Natural killer cell treated with Interleukin-12 subunit alpha and Interleukin-12 subunit beta and Interleukin-15 and Interleukin-18, amount 100 ng/mL, for 72 hours (primary cell): ENCODE measurements around the gene NFATC1. TPM values are rescaled to one million over a fixed set of nuclear protein-coding genes. Genes with fewer than 3 reads are reported as not detected.

ENCODE experiments used
- ATAC-seq, 2 donors: fragments of 150-1000 bp; cut with Tn5 transposase in 1 of 2; sonication (Bioruptor Pico), chemical (Tn5 transposase) in 1 of 2; 2 replicates each; pipeline ENCODE4 v1.10.0; 2021
- DNase-seq: peaks from one replicate; pipeline ENCODE4 v3.0.0; 2022; ENCODE audit warnings: low spot score
- H3K27ac Mint-ChIP-seq, 2 donors: 1 replicate in 1 of 2; 2 replicates in 1 of 2; pipeline ENCODE4 v1.8.0; 2022; ENCODE audit warnings: mixed read lengths in 2 of 2, mild to moderate bottlenecking in 1 of 2, moderate library complexity in 1 of 2
- H3K27me3 Mint-ChIP-seq, 2 donors: 1 replicate in 1 of 2; 2 replicates in 1 of 2; pipeline ENCODE4 v1.8.0; 2022; ENCODE audit warnings: mixed read lengths in 2 of 2
- H3K36me3 Mint-ChIP-seq: one replicate; pipeline ENCODE4 v1.8.0; 2022; ENCODE audit warnings: mixed read lengths
- H3K4me1 Mint-ChIP-seq, 2 donors: 1 replicate in 1 of 2; 2 replicates in 1 of 2; pipeline ENCODE4 v1.8.0; 2022; ENCODE audit warnings: low read depth in 2 of 2, mixed read lengths in 2 of 2, mild to moderate bottlenecking in 1 of 2
- H3K4me3 Mint-ChIP-seq: one replicate; pipeline ENCODE4 v1.8.0; 2022; ENCODE audit warnings: mixed read lengths
- H3K9me3 Mint-ChIP-seq: 2 replicates; pipeline ENCODE4 v1.8.0; 2022; ENCODE audit warnings: mixed read lengths
- total RNA-seq, 2 donors: library from RNA; stranded (reverse); gene quantifications; one replicate each; pipeline ENCODE4 v1.2.3, GENCODE V29; 2022

The NFATC1 gene
- total RNA-seq, 2 donors from 2014 or later, result 22.3 to 34.4 TPM

DNA sequence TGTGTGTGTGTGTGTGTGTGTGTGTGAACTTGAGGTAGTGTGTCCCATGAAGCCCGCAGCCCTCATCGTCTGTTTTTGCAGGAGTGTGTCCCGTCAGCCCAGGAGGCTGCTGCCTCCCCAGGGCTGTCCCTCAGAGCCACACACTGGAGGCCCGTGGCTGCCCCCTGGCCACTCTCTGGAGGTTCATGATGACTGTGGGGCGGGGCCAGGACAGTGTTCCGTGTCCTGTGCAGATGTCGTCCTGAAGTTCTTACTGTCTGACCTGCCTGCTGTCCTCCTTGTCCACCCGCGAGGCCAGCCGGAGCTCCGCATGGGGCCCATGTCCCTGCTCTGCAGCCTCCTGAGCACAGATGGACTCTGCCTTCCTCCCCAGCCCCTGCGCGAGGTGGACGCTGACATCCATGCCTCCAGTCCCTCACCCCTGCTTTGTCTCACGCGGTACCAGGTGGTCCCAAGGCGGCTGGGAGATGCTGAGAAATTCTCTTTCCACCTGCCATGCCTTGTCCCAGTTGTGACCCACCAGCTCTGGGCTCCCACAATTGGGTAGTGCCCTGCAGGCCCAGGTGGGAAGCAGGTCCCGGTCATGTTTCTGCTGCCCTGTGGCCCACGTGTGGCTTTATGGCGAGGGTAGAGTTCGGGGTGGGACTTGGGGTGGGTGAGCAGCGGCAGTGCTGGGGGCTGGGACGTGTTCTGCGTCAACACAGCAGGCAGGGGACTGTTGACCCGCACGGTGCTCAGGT lies 92.8 kb downstream of the NFATC1 start:
- Mint-ChIP-seq H3K9me3 (no peaks in the 10 kb centered on the region), H3K36me3 (no peaks in the 10 kb centered on the region), H3K27ac (no peak overlapping the region), H3K27me3 (no peaks in the 10 kb centered on the region), H3K4me3 (no peak overlapping the region), H3K4me1 (peaks cover 0 to 7% of the 10 kb centered on the region in 2 donors)
- no peak for ATAC-seq
- peak; percentile 48 for DNase-seq

DNA sequence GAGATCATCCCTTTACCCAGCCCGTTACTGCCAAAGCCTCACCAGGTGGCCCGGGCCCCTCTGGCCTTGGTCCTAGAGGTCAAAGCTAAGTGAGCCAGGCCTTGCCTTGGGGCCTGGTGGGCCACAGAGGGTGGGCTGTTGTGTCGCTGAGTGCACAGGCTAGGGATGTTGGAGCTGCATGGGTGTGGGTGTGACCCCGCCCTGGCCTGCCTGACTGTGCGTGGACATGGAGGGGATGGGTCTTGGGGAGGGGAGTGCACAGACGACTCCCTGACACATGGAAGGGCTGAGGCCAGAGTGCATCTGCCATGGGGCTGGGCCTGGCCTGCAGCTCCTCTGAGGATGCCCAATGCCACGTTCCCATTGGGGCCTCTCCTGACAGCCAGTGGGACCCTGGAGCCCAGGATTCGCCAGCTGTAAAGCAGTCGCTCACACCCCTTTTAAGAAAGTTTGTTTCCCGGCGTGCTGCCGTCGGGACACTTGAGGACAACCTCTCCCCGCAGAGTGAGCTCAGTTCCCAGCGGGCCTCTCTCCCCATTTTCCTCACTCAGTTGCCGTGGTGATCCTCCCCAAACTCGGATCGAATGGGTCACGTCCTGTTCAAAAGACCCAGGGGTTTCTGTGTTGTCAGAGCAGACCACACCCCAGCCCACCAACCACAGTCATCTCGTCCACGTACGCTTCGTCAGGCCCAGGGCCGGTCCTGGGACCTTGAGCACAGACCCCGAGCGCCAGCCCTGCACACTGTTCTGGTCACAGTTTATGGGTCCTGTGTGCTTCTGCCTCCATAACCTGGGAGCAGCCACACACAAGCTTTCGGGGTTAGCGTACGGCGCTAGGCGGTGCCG lies 93.5 kb downstream of the NFATC1 start:
- ATAC-seq, result no peak
- no peak overlapping the region for H3K4me3 Mint-ChIP-seq
- no peaks in the 10 kb centered on the region for H3K27me3 Mint-ChIP-seq
- no peaks in the 10 kb centered on the region for H3K36me3 Mint-ChIP-seq
- peak; percentile 55 for DNase-seq
- H3K27ac Mint-ChIP-seq, result no peak overlapping the region
- no peaks in the 10 kb centered on the region for H3K9me3 Mint-ChIP-seq
- H3K4me1 Mint-ChIP-seq, result peaks cover 0 to 7% of the 10 kb centered on the region in 2 donors

DNA sequence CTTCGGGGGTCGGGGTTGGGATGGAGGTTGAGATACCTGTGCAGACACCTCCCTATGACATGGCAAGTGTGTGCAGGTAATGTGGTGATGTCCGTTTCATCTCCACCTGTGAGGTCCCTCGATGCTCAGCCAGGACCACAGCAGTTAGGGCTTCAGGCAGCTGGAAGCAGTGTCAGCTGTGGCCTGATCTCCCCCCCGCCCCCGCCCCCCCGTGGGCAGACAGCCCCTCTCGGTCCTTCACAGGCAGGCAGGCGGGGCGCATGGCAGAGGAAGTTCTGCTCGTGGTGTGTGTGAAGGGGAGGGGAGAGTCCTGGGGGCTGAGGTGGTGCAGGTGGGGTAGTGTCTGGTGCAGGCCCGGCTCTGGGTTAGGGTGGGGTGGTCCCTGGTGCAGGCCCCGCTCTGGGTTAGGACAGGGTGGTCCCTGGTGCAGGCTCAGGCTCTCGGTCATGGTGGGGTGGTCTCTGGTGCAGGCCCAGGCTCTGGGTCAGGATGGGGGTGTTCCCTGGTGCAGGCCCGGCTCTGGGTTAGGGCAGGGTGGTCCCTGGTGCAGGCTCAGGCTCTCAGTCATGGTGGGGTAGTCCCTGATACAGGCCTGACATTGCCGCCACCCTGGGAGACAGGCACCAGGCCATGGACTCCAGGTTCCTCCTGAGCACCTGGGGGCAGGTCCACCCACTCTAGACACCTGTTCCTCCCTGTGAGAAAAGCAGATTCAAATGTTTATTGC lies 94.3 kb downstream of the NFATC1 start:
- H3K27ac Mint-ChIP-seq, result no peak overlapping the region
- peak; percentile 17 to 34 for ATAC-seq
- peaks cover under 1% of the 10 kb centered on the region for H3K36me3 Mint-ChIP-seq
- no peaks in the 10 kb centered on the region for H3K27me3 Mint-ChIP-seq
- no peaks in the 10 kb centered on the region for H3K9me3 Mint-ChIP-seq
- DNase-seq, result peak; percentile 13
- H3K4me3 Mint-ChIP-seq, result no peak overlapping the region
- H3K4me1 Mint-ChIP-seq, result peaks cover 0 to 5% of the 10 kb centered on the region in 2 donors

DNA sequence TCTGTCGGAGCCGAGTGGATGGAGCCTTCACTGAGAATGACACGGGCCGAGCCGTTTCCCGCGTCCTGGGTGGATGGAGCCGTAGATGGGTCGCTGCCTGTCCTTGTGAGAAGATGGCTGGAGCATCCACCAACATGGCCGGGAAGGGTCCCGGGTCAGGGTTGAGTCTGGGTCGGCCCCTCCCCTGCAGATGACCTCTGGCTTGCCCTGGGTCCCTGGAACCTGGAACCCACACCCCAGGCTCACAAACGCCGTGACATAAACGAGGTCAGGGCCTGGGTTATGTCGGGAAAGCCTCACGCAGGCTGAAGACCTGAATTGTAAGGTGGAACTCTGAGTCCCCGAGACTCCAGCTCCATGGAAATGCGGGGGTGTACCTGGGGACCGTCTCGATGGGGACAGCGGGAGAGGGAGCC lies 94.9 kb downstream of the NFATC1 start:
- Mint-ChIP-seq H3K4me3 (no peak overlapping the region), H3K27ac (no peak overlapping the region)

DNA sequence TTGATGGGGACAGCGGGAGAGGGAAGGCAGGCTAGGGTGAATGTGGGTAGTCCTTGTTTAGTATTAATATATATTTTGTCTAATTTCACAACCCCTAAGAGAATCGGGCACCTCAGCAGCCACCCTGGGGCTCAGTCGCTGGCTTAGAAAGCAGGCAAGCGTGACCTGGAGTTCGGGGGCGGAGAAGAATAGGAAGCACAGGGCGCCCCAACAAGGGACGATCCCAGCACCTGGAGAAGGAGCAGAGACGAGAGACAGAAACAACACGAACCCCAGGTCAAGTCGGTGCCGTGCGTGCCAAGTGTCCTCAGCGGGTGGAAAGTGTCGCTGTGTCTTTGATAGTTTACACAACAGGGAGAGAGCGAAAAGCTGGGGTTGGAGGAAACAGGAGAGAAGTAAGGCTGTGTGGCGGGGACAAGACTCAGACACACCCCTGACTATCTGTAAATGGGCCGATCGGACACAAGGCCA lies 95.4 kb downstream of the NFATC1 start:
- no peak overlapping the region for H3K4me3 Mint-ChIP-seq
- H3K27ac Mint-ChIP-seq, result no peak overlapping the region
- H3K9me3 Mint-ChIP-seq, result peaks cover 3% of the 10 kb centered on the region
- peaks cover 5% of the 10 kb centered on the region for H3K36me3 Mint-ChIP-seq
- ATAC-seq (no peak), DNase-seq (peak; percentile 58)
- peaks cover 0 to 10% of the 10 kb centered on the region in 2 donors for H3K4me1 Mint-ChIP-seq
- H3K27me3 Mint-ChIP-seq, result no peaks in the 10 kb centered on the region

More for the DNA sequence above, 94.9 kb downstream of the NFATC1 start:
- Mint-ChIP-seq H3K36me3 (peaks cover 5% of the 10 kb centered on the region), H3K4me1 (peaks cover 0 to 8% of the 10 kb centered on the region in 2 donors), H3K9me3 (peaks cover 3% of the 10 kb centered on the region), H3K27me3 (no peaks in the 10 kb centered on the region)
- DNase-seq (peak; percentile 46), ATAC-seq (no peak)

DNA sequence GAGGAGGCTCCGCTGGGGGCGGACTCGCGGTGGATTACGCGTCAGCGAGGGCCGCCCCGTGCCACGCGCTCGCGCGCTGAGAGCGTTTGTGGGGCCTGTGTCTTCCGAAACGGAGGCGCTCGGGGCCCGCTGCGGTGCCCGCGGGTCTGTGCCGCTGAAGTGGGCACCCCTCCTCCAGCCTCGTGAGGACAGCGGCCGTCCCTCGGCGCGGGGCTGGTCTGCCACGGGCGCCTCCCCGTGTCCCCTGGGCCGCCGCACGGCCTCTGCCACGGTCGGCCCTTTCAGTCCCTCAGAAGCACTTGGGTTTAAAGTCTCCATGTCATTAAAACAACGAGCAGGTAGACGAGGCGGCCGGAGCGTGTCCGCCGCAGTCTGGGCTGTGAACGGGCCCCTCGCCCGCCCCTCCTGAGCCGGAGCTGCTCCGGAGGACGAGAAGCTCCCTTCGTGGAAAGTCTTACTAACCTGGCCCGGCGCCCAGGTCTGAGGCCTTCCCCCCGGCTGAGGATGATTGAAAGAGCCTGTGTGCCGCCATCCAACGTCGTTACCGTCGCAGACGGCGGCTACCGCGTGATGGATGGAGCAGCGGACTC lies 97.6 kb downstream of the NFATC1 start:
- Mint-ChIP-seq H3K36me3 (peaks cover 19% of the 10 kb centered on the region), H3K9me3 (peaks cover 10% of the 10 kb centered on the region), H3K4me3 (no peak overlapping the region), H3K27me3 (no peaks in the 10 kb centered on the region), H3K4me1 (peaks cover 0 to 11% of the 10 kb centered on the region in 2 donors), H3K27ac (no peak overlapping the region)
- peak; percentile 55 for DNase-seq
- no peak for ATAC-seq

DNA sequence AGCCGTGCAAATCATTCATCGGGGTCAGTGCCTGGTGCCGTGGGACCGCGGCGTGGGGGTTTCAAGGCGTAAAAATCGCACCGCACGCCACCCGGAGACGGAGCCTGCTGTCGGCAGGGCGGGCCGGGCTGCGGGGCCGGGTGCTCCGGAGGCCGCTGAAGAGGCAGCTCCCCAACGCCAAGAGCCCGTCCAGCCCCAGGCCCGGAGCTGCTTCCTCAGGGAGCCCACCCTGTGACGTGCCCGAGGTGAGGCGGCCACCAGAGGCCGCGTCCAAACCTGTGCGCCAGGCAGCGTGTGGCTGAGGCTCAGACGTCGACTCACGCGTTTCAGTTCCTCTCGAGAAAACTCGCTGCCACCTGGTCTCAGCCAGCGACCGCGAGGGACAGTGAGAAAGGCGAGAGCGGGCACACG lies 98.1 kb downstream of the NFATC1 start:
- Mint-ChIP-seq H3K4me1 (peaks cover 0 to 11% of the 10 kb centered on the region in 2 donors), H3K27me3 (no peaks in the 10 kb centered on the region), H3K9me3 (peaks cover 13% of the 10 kb centered on the region), H3K27ac (no peak overlapping the region), H3K36me3 (peaks cover 24% of the 10 kb centered on the region), H3K4me3 (no peak overlapping the region)
- ATAC-seq (no peak), DNase-seq (peak; percentile 46)

DNA sequence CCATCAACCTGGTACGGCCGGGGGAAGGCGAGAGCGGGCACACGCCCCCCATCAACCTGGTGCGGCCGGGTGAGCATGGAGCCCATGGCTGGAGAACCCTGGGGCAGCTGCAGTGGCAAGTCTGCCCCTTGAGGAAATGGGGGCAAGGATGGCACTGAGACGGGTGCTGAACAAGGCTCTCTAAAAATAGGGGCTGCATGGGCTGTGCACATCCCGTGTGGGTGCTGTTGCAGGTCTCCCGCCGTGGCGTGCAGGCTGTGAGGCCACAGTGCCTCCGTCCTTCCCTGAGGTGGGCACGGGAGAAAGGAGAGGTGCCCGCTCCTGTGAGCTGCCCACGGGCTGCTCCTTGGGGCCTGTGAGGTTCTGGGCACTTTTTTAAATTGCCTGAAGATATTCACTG lies 99.2 kb downstream of the NFATC1 start:
- peaks cover 35% of the 10 kb centered on the region for H3K36me3 Mint-ChIP-seq
- no peaks in the 10 kb centered on the region for H3K27me3 Mint-ChIP-seq

DNA sequence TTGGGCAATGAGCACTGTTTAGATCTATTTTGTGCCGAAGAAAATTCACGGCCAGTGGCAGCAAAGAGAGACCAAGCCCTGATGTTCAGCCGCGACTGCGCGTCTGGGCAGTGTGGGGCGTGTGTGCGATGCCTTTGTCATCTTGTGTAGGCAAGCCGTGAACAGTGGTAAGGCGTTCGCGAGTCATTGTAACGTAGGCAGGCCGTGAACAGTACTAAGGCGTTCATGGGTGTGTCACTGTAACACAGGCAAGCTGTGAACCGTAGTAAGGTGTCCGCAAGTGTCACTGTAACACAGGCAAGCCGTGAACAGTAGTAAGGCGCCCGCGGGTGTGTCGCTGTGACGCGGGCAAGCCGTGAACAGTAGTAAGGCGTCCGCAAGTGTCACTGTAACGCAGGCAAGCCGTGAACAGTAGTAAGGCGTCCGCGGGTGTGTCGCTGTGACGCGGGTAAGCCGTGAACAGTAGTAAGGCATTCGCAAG lies 99.9 kb downstream of the NFATC1 start:
- no peak overlapping the region for H3K27ac Mint-ChIP-seq
- no peaks in the 10 kb centered on the region for H3K27me3 Mint-ChIP-seq
- H3K36me3 Mint-ChIP-seq, result peaks cover 39% of the 10 kb centered on the region
- peaks cover 0 to 11% of the 10 kb centered on the region in 2 donors for H3K4me1 Mint-ChIP-seq
- peaks cover 24% of the 10 kb centered on the region for H3K9me3 Mint-ChIP-seq
- DNase-seq (no peak), ATAC-seq (no peak)
- H3K4me3 Mint-ChIP-seq, result no peak overlapping the region

More for the DNA sequence above, 99.2 kb downstream of the NFATC1 start:
- Mint-ChIP-seq H3K4me1 (peaks cover 0 to 11% of the 10 kb centered on the region in 2 donors), H3K4me3 (no peak overlapping the region), H3K9me3 (peaks cover 24% of the 10 kb centered on the region), H3K27ac (no peak overlapping the region)
- no peak for ATAC-seq
- DNase-seq, result no peak

DNA sequence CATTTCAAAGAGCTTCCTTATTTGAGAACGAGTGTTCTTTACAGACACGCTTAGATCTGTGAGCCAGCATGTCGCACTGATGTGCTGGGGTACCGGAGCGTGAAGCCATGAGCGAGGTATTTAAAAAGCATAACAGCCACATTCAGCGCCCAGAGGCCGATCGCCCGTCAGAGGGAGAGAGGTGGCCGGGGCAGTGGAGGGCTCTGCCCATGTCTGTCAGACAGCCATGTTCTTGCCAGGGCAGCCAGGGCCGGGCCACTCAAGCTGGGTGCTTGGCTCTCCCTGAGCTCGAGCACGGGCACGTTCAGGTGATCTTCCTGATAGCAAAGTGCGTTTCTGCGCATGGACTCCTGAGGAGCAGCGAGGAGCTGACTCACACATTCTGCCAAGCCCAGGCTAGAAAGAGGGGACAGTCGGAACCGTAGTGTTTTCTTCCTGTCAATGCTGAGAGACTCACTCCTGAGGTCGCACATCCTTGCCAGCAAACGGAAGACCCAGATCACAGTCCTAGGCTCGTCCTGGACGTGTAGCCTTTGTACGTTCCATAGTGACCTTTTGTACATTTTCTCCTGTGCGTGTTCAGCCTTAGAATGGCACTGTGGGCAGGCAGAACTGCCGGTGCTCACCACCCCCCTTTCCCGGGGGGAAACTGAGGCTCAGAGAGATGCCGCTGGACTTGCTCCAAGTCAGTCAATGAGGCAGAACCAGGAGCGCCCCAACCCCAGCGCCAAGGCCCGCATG lies 100.7 kb downstream of the NFATC1 start:
- Mint-ChIP-seq H3K36me3 (peaks cover 39% of the 10 kb centered on the region), H3K27ac (no peak overlapping the region), H3K9me3 (peaks cover 24% of the 10 kb centered on the region), H3K27me3 (no peaks in the 10 kb centered on the region), H3K4me3 (no peak overlapping the region), H3K4me1 (peaks cover 0 to 8% of the 10 kb centered on the region in 2 donors)
- DNase-seq (no peak), ATAC-seq (no peak)

DNA sequence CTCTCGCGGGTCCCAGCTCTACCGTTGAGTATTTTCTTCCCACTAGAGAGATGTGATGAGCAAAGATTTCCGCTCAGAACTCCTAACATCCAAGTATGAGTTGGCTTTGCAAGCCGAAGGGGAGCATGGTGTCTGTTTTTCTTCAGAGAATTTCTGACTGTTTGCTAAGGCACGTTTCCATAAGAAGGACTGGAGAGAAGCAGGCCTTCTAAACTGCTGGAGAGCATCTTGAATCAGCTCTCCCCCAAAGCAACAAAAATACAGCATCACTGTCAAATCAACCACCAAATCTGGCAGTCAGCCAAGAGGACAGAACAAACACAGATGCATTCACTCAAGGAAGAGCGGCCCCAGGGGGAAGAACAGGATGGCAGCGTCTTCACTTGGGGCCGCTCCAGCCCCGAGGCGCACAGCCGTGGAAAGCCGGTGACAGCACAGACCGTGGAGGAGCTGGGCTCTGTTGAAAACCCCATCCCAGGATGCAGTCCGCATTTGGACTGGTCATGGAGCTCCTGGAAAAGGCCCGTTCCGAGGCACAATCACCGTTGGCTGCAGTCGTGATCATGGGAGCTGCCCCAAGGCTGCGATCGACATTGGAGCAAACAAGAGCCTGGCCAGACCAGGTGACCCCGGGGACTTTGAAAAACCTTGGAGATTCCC lies 101.4 kb downstream of the NFATC1 start:
- no peak overlapping the region for H3K4me3 Mint-ChIP-seq
- H3K27ac Mint-ChIP-seq, result no peak overlapping the region
- no peaks in the 10 kb centered on the region for H3K27me3 Mint-ChIP-seq
- peaks cover 24% of the 10 kb centered on the region for H3K9me3 Mint-ChIP-seq
- ATAC-seq (no peak), DNase-seq (no peak)
- H3K4me1 Mint-ChIP-seq, result peaks cover 0 to 6% of the 10 kb centered on the region in 2 donors
- peaks cover 39% of the 10 kb centered on the region for H3K36me3 Mint-ChIP-seq

DNA sequence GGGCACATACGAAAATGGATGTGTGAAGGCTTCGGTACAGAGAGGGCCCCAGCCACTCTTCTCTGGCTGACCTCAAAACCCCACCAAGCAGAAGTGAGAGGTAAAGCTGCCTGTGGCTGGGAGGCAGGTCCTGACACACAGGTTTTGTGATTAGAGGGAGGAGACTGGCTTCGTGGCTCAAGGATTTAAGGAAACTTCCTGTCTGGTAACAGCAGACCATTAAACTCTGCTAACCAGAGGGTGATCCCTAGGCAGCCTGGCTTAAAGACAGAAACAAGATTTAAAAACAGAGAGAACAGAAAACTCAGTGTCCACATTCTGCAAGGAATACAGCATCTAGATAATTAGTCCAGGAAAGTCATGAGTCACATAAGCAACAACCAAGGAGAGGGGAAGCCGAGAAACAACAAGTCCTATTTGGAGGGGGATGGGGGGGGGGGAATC lies 101.9 kb downstream of the NFATC1 start:
- Mint-ChIP-seq H3K27ac (no peak overlapping the region), H3K4me1 (peaks cover 0 to 6% of the 10 kb centered on the region in 2 donors), H3K36me3 (peaks cover 39% of the 10 kb centered on the region), H3K27me3 (no peaks in the 10 kb centered on the region), H3K9me3 (peaks cover 24% of the 10 kb centered on the region), H3K4me3 (no peak overlapping the region)
- ATAC-seq (no peak), DNase-seq (no peak)
